ENCODE results near the gene TUBB3. TPM values are rescaled to one million over a fixed set of nuclear protein-coding genes. Genes with fewer than 3 reads are reported as not detected.

The TUBB3 gene
- total and polyA plus RNA-seq, 2 of the 4 experiments (the other 2 are of a cell fraction): 311 to 410 TPM

DNA sequence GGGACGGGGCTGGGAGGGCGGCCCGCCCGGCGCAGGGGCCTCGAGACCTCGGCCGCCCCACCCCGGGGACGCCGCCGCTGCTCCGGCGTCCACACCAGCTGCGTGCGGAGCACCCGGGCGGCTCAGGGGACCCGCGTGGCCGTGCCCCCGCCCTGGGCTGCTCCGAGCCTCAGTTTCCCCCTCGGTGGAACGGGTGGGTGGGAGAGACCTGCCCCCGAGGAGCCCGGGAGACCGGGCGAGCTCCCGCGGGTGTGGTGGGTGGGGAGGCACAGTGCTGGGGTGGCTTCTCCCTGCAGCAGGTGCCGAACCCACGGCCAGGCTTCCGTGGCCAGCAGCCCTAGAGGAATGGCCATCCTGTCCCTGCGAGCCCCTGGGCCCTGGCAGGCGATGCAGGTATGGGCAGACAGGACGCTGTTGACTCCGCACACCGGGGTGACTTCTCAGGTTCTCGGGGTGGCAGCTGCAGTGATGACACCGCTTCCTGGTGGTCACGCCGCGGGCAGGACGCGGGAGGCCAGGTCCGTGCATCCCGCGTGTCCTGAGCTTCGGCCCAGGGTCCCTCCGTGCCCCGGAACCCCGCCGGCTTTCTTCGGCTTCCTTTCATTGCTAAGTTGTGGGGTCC lies 26.1 kb downstream of the TUBB3 start:
- TF ChIP-seq RFX5 (IDR thresholded peaks at IDR 0.05; ENCODE audit: low read depth, low read length): no peak
- TF ChIP-seq FOS (IDR thresholded peaks at IDR 0.05; ENCODE audit: low read depth, low read length): no peak
- no peak for TF ChIP-seq CHD1 (IDR thresholded peaks at IDR 0.05; ENCODE audit: low read depth, low read length)
- no peak for TF ChIP-seq SMC3 (IDR thresholded peaks at IDR 0.05; ENCODE audit: low read depth, low read length)
- TF ChIP-seq, protein P1, sequence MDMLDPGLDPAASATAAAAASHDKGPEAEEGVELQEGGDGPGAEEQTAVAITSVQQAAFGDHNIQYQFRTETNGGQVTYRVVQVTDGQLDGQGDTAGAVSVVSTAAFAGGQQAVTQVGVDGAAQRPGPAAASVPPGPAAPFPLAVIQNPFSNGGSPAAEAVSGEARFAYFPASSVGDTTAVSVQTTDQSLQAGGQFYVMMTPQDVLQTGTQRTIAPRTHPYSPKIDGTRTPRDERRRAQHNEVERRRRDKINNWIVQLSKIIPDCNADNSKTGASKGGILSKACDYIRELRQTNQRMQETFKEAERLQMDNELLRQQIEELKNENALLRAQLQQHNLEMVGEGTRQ (IDR thresholded peaks at IDR 0.05; ENCODE audit: low read depth, low read length): no peak
- TF ChIP-seq, protein P2, sequence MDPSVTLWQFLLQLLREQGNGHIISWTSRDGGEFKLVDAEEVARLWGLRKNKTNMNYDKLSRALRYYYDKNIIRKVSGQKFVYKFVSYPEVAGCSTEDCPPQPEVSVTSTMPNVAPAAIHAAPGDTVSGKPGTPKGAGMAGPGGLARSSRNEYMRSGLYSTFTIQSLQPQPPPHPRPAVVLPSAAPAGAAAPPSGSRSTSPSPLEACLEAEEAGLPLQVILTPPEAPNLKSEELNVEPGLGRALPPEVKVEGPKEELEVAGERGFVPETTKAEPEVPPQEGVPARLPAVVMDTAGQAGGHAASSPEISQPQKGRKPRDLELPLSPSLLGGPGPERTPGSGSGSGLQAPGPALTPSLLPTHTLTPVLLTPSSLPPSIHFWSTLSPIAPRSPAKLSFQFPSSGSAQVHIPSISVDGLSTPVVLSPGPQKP (IDR thresholded peaks at IDR 0.05; ENCODE audit: borderline replicate concordance, low read depth, low read length): no peak
- no peak for TF ChIP-seq RAD21 (IDR thresholded peaks at IDR 0.05; ENCODE audit: low read length)
- dilution Hi-C loops (cut with HindIII; ENCODE audit: low sequenced_read_pairs, unreplicated experiment): no loop called here

More for the DNA sequence above, 26.1 kb downstream of the TUBB3 start:
- ATAC-seq (ENCODE audit: low read depth) (no peak), DNase-seq (no peak)
- Histone ChIP-seq H3K4me2 (ENCODE audit: low read depth, low read length) (peak overlapping the region; percentile 83), H3K56ac (ENCODE audit: extremely low read depth, insufficient read depth, low read length) (no peak overlapping the region), H3K27me3 (ENCODE audit: control insufficient read depth, insufficient read depth, low read length) (no peaks in the 10 kb centered on the region), H3K9me1 (ENCODE audit: insufficient read depth, low read length) (no peaks in the 10 kb centered on the region), H3K4ac (ENCODE audit: low read depth, low read length) (no peak overlapping the region), H3K9me3 (ENCODE audit: control insufficient read depth, insufficient read depth, low read length) (no peaks in the 10 kb centered on the region), H2BK15ac (ENCODE audit: low read depth, low read length) (no peak overlapping the region), H3K18ac (ENCODE audit: low read depth, low read length) (no peak overlapping the region), H4K8ac (ENCODE audit: low read depth in 2 of 2, low read length in 2 of 2) (no peak overlapping the region), H2AK9ac (replicated peaks; ENCODE audit: low read depth, low read length, poor library complexity) (peak overlapping the region; percentile 17), H2BK20ac (ENCODE audit: low read depth, low read length) (no peak overlapping the region), H2AK5ac (ENCODE audit: low read depth, low read length) (0 out of 2 replicates have a peak overlapping the region, but pooled peaks have one; percentile 73), H4K20me1 (ENCODE audit: insufficient read depth, low read length) (peaks cover 17% of the 10 kb centered on the region), H2AFZ (replicated peaks; ENCODE audit: low read length, poor library complexity) (peak overlapping the region; percentile 75), H4K91ac (ENCODE audit: insufficient read depth, low read depth, low read length) (no peak overlapping the region), H2BK5ac (ENCODE audit: low read depth, low read length, poor library complexity, severe bottlenecking) (no peak overlapping the region), H3K9ac (ENCODE audit: low read depth, low read length) (peak overlapping the region; percentile 52), H2BK120ac (ENCODE audit: low read depth, low read length) (no peak overlapping the region), H3K79me1 (ENCODE audit: low read depth in 1 of 2, low read length in 2 of 2) (peaks cover 16 to 49% of the 10 kb centered on the region in 2 experiments), H3K14ac (replicated peaks; ENCODE audit: low read depth, low read length) (no peak overlapping the region), H3K36me3 (ENCODE audit: control insufficient read depth, insufficient read depth, low read length) (peaks cover 3% of the 10 kb centered on the region), H4K5ac (ENCODE audit: low read depth, low read length) (no peak overlapping the region), H3K27ac (ENCODE audit: insufficient read depth, low read length) (no peak overlapping the region), H3K4me1 (ENCODE audit: control insufficient read depth, insufficient read depth, low read length) (peaks cover 6% of the 10 kb centered on the region; the same call in 1 of the 2 replicates), H3K4me3 (ENCODE audit: insufficient read depth, low read depth, low read length) (peak overlapping the region; percentile 92), H3K23ac (ENCODE audit: low read depth, low read length) (no peak overlapping the region)
- ChIA-PET CTCF (no interaction called here), POLR2A (ENCODE audit: unreplicated experiment) (no interaction called here)
- intact Hi-C loops (cut with micrococcal nuclease): loop anchor here (2.0 kb wide), 1 partner anchor 22 kb away; no protein-coding TSS in a partner anchor
- in situ Hi-C loops (cut with MboI; ENCODE audit: low sequenced_read_pairs): no loop called here
- WGBS, 2 experiments (ENCODE audit: extremely low coverage in 2 of 2, insufficient read length in 1 of 2): 45% methylated on average over 26 of the region's 55 CpGs; no CpG with 5 or more reads in 1 of the 2 experiments
- no TSS peak for BruUV-seq (replicated peaks)

Data from IMR-90 (cell line).